Stimulated activated CD4-positive, alpha-beta T cell treated with anti-CD3 and anti-CD28 coated beads, Interleukin-4, amount 100 ng/mL, for 48 hours (primary cell): ENCODE measurements around the gene CDH2.

Experiments used
- DNase-seq, 2 donors: peaks; one replicate each; pipeline ENCODE4 v3.0.0-alpha.2; 2020; ENCODE audit warnings: low read depth in 2 of 2

The CDH2 gene

DNA sequence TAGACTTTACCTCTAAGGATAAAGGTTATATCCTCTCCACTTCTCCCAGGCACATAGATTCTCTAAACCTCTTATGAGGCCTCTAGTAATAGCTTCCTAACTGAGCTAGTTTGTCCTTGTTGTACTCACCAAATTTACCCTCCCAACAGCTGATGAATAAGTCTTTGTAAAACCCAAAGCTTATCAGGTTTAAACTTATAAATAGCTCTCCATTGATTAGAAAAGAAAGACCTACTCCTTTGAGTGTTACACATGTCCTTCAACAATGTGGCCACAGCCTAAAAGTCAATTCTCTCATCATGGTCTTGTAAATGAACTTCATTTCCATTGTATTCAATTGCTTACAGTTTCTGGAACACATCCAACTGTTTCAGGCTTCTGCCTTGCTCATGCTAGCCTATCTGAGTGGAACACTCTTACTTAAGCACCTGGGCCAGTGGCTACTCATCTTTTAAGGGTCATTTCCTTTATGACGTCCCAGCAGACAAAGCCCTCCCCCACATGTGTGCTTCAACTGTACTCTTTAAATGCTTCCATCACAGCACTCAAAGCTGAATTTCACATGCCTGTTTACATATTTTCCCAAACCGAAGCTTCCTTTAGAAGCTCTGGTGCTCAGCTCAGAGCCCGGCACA is 131.6 kb downstream of the CDH2 start:
- no peak for DNase-seq

- DNase-seq = no peak
Observed at GRCh38 chr18:28044036-28044435, 132.9 kb downstream of the CDH2 start.

DNA sequence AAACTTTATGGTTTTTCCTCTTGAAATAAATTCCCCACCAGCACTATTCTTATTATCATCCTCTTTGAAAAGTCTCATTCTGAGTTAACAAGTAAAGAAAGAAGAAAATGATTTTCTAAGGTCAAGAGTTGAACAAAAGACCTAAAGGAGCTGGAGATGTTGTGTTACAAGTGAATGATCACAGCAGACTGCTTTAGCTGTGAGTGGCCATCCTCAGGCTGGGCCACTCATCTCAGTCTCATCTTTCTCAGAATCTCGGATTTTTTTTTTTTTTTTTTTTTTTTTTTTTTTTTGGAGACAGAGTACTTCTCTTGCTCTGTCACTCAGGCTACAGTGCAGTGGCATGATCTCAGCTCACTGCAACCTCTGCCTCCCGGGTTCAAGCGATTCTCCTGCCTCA is 133.3 kb downstream of the CDH2 start:
- no peak for DNase-seq

- DNase-seq = no peak
Observed at GRCh38 chr18:28041366-28041765, 135.6 kb downstream of the CDH2 start.

DNA sequence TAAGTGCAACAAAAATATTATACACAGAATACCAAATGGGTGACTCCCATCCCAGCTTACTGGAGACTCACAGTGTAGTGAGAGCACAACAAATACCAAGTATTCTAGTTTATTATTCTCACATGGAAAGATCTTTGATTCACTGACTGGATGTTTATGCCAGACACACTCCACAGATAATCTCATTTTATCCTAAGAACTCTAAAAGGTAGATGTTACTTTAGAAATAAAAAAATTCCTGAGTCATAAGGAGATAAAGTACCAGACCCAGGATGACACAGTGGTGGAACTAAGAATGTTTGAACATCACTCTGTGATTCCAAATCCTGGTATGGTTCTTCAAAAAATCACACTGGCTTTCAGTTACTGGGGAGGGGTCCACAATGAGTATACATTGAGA is 136.2 kb downstream of the CDH2 start:
- no peak for DNase-seq

DNA sequence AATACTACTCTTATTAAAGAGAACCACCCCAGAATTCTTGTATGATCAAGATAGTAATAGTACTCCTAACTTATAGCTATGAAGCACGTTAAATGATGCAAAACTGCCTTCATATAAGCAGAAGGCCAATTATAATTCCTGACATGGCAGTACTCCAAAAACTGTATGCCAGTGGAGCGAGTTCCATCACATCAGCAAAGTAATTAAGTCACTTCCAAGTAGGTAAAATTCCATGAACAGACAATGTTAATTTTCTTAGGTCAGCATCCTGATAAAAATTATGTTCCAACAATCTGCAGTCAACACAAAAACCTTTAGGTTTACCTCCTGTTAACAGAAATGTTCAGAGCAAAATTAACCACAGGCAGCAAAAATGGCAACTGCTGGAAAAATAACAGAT is 136.7 kb downstream of the CDH2 start:
- DNase-seq = no peak

GRCh38 chr18:28039691-28040090 is 137.2 kb downstream of the CDH2 start:
- no peak for DNase-seq

GRCh38 chr18:28039078-28039477 is 137.9 kb downstream of the CDH2 start:
- DNase-seq = no peak

GRCh38 chr18:28036488-28036887 is 140.4 kb downstream of the CDH2 start:
- DNase-seq = no peak

GRCh38 chr18:28034567-28034966 is 142.4 kb downstream of the CDH2 start:
- no peak for DNase-seq

DNA sequence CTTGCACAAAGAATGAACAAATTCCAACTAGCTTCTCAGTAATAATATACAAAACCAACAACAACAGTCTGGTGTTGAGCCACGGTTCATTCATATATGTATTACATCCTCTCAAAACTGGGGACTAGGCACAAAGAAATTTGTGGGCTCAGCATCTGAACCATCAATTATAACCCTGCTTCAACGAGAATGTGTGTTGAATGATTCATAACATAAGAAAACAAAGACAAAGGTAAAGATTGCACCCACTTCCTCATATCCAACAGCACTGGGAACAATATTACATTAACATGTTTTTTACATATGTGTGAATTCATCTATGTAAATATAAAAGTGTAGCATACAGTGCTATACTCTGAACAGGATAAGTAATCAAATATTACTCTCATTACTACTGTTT is 144.8 kb downstream of the CDH2 start:
- DNase-seq = no peak

DNA sequence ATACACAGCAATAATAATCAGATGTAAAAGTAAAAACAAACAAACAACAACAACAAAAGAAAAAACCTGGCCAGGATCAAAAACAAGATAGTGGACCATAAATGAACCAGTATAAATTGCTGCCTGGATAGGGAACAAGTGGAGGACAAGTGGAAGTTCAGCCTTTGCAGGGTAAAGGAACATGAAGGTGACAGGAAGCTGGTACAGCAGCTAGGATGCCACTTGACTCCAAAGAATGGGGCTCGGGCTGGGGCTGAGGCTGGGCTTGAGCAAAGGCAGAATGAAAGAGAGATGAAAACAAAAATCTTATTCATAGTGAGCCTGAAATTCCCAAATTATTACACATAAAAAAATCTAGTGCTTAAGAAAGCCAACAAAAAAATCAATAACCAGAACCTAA is 146.5 kb downstream of the CDH2 start:
- DNase-seq = no peak

DNA sequence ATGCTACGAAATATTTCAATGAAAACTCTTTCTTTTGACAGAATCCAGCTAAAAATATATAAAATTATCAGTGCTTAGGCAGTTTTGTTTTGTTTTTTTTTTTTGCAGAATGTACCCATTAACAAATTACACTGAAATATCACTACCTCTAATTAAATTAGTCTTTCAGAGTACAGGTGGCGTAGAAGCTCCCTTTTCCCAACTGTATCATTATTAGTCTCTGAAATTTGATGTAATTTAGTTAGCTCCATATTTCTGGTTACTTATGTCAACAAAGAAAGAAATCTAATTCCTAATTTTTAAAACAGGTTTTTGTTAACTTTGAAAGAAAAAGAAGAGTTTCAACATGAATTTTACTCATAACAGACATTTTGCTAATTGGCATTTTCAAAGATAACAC is 149.2 kb downstream of the CDH2 start:
- no peak for DNase-seq

DNA sequence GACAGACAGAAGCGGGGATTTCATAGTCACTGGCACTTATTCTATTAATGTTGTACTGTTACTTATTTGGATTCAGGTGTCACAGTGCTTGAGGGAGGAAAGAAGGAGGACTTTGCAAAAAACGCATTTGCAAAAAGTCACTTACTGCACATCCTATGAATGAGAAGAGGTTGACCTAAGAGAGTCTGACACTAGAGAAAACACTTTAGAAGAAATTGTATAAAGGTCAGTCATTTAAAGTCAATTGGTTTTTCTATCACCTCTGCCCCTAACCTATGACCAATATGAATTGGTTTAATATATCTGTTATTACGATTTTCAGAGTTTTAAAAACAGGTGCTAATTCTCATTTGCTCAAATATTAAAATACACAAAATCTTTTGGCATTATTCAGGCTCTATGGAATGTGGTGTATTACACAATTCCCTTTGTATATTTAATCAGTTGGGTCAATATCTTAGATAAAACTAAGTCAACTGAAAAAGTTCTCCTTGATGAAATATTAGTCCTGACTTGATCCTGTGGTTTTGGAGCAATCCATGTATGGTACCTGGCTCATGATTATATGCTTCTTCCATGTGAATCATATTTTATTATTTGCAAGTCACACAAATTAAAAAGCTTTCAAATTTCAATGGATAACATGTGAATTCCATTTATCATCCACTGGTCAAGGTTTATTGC is 157.4 kb downstream of the CDH2 start:
- DNase-seq = no peak

DNA sequence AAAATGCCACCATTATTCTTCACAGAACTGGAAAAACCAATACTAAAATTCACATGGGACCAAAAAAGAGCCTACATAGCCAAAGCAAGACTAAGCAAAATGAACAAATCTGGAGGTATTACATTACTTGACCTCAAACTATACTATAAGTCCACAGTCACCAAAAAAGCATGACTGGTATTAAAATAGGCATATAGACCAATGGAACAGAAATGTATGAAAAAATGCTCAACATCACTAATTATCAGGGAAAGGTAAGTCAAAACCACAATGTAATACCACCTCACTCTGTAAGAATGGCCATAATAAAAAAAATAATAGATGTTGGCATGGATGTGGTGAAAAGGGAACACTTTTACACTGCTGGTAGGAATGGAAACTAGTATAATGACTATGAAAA is 158.6 kb downstream of the CDH2 start:
- no peak for DNase-seq

DNA sequence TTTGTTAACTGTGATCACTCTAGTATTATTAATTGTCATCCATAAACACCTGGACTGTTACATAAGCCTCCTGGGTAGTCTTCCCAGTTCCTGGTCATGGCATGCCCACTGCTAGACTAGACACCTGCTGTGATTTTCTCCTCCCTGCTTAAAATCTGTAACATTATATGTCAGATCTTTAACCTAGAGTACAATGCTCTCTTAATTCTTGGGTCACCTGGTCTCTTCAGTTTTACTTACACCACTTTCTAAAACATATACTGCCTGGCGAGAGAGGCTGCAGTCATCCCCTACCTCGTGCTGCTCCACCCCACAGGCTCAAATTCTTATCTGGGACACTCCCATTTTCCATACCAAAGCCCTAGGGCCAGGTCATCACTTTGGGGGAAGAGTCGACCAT is 161.3 kb downstream of the CDH2 start:
- no peak for DNase-seq

DNA sequence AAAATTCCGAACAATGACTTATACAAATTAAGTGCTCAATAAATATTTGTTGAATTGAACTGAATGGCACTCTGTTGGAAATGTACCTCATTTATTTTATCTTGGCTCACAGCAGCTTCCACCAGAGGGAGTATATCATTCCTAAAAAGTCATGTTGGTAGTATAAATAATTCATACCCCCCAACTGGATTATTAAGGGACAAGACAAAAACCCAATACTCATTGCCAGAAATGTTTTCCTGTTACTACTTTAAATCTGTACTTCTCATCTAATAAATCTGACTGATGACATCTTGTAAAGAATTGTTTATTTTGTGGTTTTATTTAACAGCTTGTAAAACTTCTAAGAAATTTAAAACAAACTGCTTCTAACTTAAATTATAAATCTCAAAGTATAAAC is 163.9 kb downstream of the CDH2 start:
- DNase-seq = no peak

DNA sequence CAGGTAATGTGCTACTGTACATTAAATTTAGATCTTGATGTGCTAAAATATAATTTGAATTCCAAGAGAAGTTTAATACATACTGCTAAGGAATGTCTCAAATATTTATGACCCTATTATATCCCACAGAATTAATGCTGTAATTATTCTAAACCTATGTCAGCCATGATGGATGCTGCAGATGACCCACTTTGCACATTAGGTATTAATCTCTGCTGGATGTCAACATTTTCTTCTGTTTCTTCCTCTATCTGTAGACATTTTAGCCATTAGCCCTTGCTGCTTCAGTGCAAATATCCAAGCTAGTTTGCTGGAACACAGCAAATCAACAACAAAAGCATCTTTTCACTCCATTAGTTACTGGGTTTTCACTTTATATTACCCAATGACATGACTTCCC is 164.6 kb downstream of the CDH2 start:
- no peak for DNase-seq

- no peak for DNase-seq
Observed at GRCh38 chr18:28009589-28009988, 167.3 kb downstream of the CDH2 start.

DNA sequence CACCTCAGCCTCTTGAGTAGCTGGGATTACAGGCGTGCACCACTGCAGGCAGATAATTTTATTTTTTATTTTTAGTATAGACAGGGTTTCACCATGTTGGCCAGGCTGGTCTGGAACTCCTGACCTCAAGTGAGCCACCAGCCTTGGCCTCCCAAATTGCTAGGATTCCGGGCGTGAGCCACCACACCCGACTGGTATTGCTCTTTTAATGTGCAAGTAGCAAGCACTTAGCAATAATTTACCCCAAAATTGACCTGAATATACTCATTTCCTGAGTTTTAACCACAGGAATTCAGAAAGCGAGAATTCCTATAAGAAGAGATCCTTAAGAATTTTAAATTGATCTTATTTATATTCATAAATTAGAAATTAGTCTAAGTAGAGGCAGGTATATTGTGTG is 169.1 kb downstream of the CDH2 start:
- DNase-seq = no peak

- no peak for DNase-seq
Observed at GRCh38 chr18:28005164-28005563, 171.8 kb downstream of the CDH2 start.

DNA sequence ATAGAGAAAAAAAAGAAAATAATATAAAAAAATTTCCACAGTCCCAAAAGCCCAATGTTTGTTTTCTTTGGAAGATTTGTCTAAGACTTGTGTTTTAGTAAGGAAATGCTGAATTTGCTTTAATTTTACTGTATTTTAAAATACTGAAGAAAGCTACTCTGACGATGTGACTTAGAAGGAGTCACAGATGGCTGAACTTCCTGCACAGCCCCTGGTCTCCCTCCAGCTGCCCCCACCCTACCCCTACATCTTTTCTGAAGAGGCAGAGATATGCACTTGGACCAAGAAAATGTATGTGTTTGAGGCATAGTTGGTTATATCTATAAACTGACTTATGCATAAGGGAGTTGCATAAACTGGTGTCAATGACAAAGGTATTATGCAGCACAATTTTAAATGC is 172.3 kb downstream of the CDH2 start:
- no peak for DNase-seq

DNA sequence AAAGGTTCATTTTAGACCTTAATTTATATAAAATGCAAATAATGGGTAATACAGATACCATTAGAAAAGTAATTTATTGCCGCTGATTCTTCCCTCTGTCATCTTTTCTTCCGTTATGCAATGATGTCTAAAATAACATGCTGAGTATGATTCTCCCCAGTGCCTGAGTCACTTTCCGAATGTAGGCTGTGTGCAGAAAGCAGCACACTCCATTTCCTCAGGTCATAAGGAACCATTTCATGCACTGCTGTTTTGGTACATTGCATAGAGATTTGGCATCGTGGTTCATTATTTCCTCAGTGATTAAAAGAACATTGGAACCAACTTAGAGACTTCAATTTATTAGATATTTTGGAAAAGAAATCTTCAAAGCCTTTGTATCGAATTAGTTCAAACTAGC is 173.5 kb downstream of the CDH2 start:
- DNase-seq = no peak

DNA sequence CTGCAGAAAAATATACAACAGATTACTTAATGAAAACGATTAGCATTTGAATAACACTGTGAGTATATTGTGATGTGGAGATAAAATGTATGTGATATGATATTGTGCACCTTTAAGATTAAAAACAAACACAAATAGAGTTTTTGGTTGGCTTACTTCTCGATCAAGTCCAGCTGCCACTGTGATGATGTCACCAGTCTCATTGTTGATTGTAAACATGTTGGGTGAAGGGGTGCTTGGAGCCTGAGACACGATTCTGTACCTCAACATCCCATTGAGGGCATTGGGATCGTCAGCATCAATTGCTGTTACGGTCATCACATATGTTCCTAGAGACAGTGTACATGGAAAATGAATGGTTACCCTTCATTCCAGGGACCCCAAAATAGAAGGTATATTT is 174.1 kb downstream of the CDH2 start:
- no peak for DNase-seq
